ENCODE results near the gene KRT5.

DNA sequence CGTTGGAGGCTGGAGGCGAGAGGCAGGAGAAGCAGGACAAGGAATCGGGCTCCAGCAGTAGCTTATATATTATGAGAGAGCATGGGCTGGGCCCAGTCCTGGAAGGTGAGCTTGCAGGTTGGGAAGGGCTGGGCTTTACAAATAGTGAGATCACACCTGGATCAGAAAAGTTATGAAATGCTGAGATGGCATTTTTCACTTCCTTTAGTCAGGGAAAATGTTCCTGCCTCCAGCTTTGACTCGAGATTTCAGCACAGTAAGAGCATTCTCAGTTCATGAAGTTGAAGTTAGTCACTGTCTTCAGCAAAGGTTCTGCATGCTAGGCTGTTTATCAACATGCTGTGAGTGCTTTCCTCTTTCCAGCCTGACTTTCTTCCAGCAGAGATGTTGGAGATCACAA lies 46.4 kb downstream of the KRT5 start, which contains the start of gene KRT6C:
- TF ChIP-seq RAD21 (IDR thresholded peaks at IDR 0.05; ENCODE audit: insufficient read depth, low read depth, low read length), result no peak
- TF ChIP-seq CREB1 (IDR thresholded peaks at IDR 0.05; ENCODE audit: low read depth), result no peak
- TF ChIP-seq TCF7 (IDR thresholded peaks at IDR 0.05; ENCODE audit: borderline replicate concordance), result no peak
- no peak for TF ChIP-seq ZNF24 (IDR thresholded peaks at IDR 0.05)
- no peak for TF ChIP-seq EED (IDR thresholded peaks at IDR 0.05; ENCODE audit: low read depth)
- no peak for TF ChIP-seq JUND (IDR thresholded peaks at IDR 0.05; ENCODE audit: low read depth, low read length)
- TF ChIP-seq YY1 (IDR thresholded peaks at IDR 0.05; ENCODE audit: low read depth, low read length), result no peak
- TF ChIP-seq, protein P1, sequence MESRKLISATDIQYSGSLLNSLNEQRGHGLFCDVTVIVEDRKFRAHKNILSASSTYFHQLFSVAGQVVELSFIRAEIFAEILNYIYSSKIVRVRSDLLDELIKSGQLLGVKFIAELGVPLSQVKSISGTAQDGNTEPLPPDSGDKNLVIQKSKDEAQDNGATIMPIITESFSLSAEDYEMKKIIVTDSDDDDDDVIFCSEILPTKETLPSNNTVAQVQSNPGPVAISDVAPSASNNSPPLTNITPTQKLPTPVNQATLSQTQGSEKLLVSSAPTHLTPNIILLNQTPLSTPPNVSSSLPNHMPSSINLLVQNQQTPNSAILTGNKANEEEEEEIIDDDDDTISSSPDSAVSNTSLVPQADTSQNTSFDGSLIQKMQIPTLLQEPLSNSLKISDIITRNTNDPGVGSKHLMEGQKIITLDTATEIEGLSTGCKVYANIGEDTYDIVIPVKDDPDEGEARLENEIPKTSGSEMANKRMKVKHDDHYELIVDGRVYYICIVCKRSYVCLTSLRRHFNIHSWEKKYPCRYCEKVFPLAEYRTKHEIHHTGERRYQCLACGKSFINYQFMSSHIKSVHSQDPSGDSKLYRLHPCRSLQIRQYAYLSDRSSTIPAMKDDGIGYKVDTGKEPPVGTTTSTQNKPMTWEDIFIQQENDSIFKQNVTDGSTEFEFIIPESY (IDR thresholded peaks at IDR 0.05), result no peak
- no peak for TF ChIP-seq TAF1 (IDR thresholded peaks at IDR 0.05; ENCODE audit: borderline replicate concordance, low read depth, low read length)

All from GM12878 (cell line).